ENCODE measurements around the gene ZNF275.
"Not testable (repeated sequence)": the region's sequence is repeated elsewhere in the genome, so short reads cannot be mapped to it uniquely, and the experiment has no call there.

The ZNF275 gene

DNA sequence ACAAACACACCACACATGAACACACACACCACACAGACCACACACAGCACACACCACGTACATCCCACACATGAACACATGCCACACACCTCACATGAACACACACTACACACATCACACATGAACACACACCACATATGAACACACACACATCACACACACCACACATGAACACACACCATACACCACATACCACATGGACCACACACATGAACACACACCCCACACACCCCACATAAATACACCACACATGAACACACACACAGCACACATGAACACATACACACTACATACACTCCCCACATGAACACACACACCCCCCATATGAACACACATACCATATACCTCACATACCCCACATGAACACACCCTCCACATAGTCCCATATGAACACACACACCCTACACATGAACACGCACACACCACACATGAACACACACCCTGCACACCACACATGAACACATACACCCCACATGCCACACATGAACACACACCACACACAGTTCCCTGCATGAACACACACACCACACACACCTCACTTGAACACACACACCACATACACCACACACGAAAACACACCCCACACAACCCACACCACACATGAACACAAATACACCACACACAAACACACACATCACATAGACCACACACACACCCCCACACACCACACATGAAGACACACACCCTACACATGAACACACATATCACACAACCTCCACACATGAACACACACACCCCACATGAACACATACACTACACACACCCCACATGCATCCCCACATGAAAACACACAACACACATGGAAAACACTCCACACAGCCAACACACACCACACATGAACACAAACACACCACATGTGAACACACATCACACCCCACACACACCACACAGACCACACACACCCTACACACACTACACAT lies 48.9 kb downstream of the ZNF275 start:
- TF ChIP-seq, protein P1, sequence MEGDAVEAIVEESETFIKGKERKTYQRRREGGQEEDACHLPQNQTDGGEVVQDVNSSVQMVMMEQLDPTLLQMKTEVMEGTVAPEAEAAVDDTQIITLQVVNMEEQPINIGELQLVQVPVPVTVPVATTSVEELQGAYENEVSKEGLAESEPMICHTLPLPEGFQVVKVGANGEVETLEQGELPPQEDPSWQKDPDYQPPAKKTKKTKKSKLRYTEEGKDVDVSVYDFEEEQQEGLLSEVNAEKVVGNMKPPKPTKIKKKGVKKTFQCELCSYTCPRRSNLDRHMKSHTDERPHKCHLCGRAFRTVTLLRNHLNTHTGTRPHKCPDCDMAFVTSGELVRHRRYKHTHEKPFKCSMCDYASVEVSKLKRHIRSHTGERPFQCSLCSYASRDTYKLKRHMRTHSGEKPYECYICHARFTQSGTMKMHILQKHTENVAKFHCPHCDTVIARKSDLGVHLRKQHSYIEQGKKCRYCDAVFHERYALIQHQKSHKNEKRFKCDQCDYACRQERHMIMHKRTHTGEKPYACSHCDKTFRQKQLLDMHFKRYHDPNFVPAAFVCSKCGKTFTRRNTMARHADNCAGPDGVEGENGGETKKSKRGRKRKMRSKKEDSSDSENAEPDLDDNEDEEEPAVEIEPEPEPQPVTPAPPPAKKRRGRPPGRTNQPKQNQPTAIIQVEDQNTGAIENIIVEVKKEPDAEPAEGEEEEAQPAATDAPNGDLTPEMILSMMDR (IDR thresholded peaks at IDR 0.05; ENCODE audit: borderline replicate concordance, control extremely low read depth, extremely low read depth, insufficient read depth, missing control alignments): no peak
- in situ Hi-C loops (cut with MboI; ENCODE audit: low sequenced_read_pairs, unreplicated experiment): no loop called here
- no peak for DNase-seq (ENCODE audit: low spot score)

DNA sequence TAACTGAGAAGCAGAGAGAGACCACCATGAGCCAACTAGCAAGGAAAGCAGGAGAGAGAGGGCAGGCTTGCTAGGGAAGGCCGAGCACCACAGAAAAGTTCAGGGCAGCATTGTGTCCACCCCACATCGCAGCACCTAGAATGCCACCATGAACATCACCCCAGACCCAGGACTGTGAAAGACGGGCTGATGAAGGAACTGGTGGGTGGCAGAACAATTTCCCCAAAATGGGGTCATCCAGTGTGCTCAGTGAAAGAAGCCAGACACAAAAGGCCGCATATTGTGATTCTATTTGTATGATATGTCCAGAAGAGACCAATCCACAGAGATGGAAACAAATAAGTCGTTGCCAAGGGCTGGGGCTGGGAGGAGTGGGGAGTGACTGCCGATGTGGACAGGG lies 50.4 kb downstream of the ZNF275 start:
- in situ Hi-C loops (cut with MboI; ENCODE audit: low sequenced_read_pairs, unreplicated experiment): no loop called here
- DNase-seq (ENCODE audit: low spot score): no peak
- TF ChIP-seq, protein P1 (IDR thresholded peaks at IDR 0.05; ENCODE audit: borderline replicate concordance, control extremely low read depth, extremely low read depth, insufficient read depth, missing control alignments): no peak

DNA sequence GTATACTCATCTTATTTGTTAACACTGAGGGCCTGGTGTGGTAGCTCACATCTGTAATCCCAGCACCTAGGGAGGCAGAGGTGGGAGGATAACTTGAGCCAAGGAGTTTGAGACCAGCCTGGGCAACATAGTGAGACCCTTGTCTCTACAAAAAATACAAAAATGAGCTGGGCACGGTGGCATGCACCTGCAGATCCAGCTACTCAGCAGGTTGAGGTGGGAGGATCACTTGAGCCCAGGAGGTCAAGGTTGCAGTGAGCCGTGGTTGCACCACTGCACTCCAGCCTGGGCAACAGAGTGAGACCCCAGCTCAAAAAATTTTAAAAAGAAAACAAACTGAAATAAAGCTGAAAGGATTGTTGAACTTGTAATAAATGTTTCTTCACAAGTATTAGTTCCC lies 51.0 kb downstream of the ZNF275 start:
- in situ Hi-C loops (cut with MboI; ENCODE audit: low sequenced_read_pairs, unreplicated experiment); DNase-seq (ENCODE audit: low spot score): not testable (repeated sequence)

DNA sequence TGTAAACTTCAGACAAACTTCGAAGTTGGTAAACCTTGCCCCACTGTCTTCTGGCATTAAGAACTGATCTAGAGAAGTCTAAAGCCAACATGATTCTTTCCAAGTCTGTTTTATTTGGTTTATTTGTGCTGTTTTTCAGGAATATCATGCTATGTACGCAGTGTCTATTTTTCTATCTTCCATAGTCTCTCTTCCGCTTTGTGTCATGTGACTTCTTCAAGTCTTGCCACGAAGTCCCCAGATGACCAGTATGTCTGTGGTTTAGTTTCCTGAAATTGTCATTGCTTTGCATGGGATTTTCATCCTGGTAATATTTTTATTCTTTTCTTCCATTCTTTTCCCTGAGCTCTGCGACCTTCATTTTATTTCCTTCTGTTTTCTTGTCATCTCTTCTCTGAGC lies 52.1 kb downstream of the ZNF275 start:
- in situ Hi-C loops (cut with MboI; ENCODE audit: low sequenced_read_pairs, unreplicated experiment): no loop called here
- TF ChIP-seq, protein P1 (IDR thresholded peaks at IDR 0.05; ENCODE audit: borderline replicate concordance, control extremely low read depth, extremely low read depth, insufficient read depth, missing control alignments): no peak
- DNase-seq (ENCODE audit: low spot score): no peak

- TF ChIP-seq, protein P1 (IDR thresholded peaks at IDR 0.05; ENCODE audit: borderline replicate concordance, control extremely low read depth, extremely low read depth, insufficient read depth, missing control alignments): no peak
- no peak for DNase-seq (ENCODE audit: low spot score)
- in situ Hi-C loops (cut with MboI; ENCODE audit: low sequenced_read_pairs, unreplicated experiment): no loop called here
Measured at GRCh38 chrX:153387345-153387744, 53.4 kb downstream of the ZNF275 start.

GRCh38 chrX:153387987-153388721 lies 54.2 kb downstream of the ZNF275 start:
- TF ChIP-seq, protein P1 (IDR thresholded peaks at IDR 0.05; ENCODE audit: borderline replicate concordance, control extremely low read depth, extremely low read depth, insufficient read depth, missing control alignments): no peak
- DNase-seq (ENCODE audit: low spot score): no peak
- in situ Hi-C loops (cut with MboI; ENCODE audit: low sequenced_read_pairs, unreplicated experiment): no loop called here
